ENCODE data around the gene GPC5. TPM values are rescaled to one million over a fixed set of nuclear protein-coding genes. Genes with fewer than 3 reads are reported as not detected.
"Not testable (repeated sequence)": the region's sequence is repeated elsewhere in the genome, so short reads cannot be mapped to it uniquely, and the experiment has no call there.

Gene GPC5
- polyA plus RNA-seq, 2 of the 4 experiments (the other 2 are of a cell fraction) = not detected

GRCh38 chr13:91894316-91894715 lies 495.9 kb downstream of the GPC5 start:
- H3K4me2 ChIP-seq = no peak overlapping the region
- FAIRE-seq (no peak), DNase-seq (ENCODE audit: low read depth in 1 of 2, low spot score in 1 of 2) (no peak), ATAC-seq (no peak)
- TF ChIP-seq BHLHE40 (IDR thresholded peaks at IDR 0.05; ENCODE audit: low read depth, low read length) (no peak), MAX (IDR thresholded peaks at IDR 0.05) (no peak), HOXA7 (CRISPR knock-in tag; IDR thresholded peaks at IDR 0.05) (no peak), ZC3H11A (IDR thresholded peaks at IDR 0.05) (no peak), E2F6 (IDR thresholded peaks at IDR 0.05; ENCODE audit: borderline replicate concordance, low read depth) (no peak), EHF (CRISPR knock-in tag; IDR thresholded peaks at IDR 0.05) (no peak)
- ChIA-PET POLR2A (no interaction called here), CTCF (no interaction called here)
- H3K4me1 ChIP-seq = no peaks in the 10 kb centered on the region
- 2% methylated on average over 2 of the region's 2 CpGs for WGBS (ENCODE audit: missing lambda C conversion rate)
- H3K27ac ChIP-seq = no peak overlapping the region
- no peak overlapping the region for H3K4me3 ChIP-seq
- H3K9me3 ChIP-seq = no peaks in the 10 kb centered on the region

- no peak for ATAC-seq
- H3K9me3 ChIP-seq = no peaks in the 10 kb centered on the region
- H3K4me2 ChIP-seq = no peak overlapping the region
- DNase-seq (ENCODE audit: low read depth in 1 of 2, low spot score in 1 of 2) = no peak
- CTCF ChIA-PET = no interaction called here
- WGBS (ENCODE audit: missing lambda C conversion rate) = 9% methylated on average over 5 of the region's 5 CpGs
- TF ChIP-seq RARB (CRISPR knock-in tag; IDR thresholded peaks at IDR 0.05) (no peak), FOSL2 (IDR thresholded peaks at IDR 0.05) (no peak), FOSL2 (CRISPR knock-in tag; IDR thresholded peaks at IDR 0.05) (no peak), GATA3 (IDR thresholded peaks at IDR 0.05; ENCODE audit: borderline replicate concordance) (no peak), CBX8 (IDR thresholded peaks at IDR 0.05) (no peak), POLR2AphosphoS2 (conservative IDR thresholded peaks at IDR 0.05; ENCODE audit: low read length) (no peak), ELK1 (IDR thresholded peaks at IDR 0.05; ENCODE audit: low read depth, low read length) (no peak)
- no peak for FAIRE-seq
- no peak overlapping the region for H3K27ac ChIP-seq
- POLR2A ChIA-PET = no interaction called here
- no peaks in the 10 kb centered on the region for H3K4me1 ChIP-seq
- H3K4me3 ChIP-seq = no peak overlapping the region
Observed at GRCh38 chr13:91896547-91896946, 498.1 kb downstream of the GPC5 start.

- FAIRE-seq; H3K27ac ChIP-seq; ATAC-seq; DNase-seq (ENCODE audit: low read depth in 1 of 2, low spot score in 1 of 2); H3K4me3 ChIP-seq; H3K9me3 ChIP-seq; POLR2A ChIA-PET; CTCF ChIA-PET; H3K4me2 ChIP-seq; H3K4me1 ChIP-seq: not testable (repeated sequence)
Observed at GRCh38 chr13:91898986-91899385, 500.6 kb downstream of the GPC5 start.

GRCh38 chr13:91902291-91902690 lies 503.9 kb downstream of the GPC5 start:
- Histone ChIP-seq H3K4me2 (no peak overlapping the region), H3K27ac (no peak overlapping the region), H3K4me3 (no peak overlapping the region), H3K4me1 (no peaks in the 10 kb centered on the region), H3K9me3 (no peaks in the 10 kb centered on the region)
- no peak for ATAC-seq
- CTCF ChIA-PET = no interaction called here
- no peak for FAIRE-seq
- POLR2A ChIA-PET = no interaction called here
- DNase-seq (ENCODE audit: low read depth in 1 of 2, low spot score in 1 of 2) = no peak
- no peak for TF ChIP-seq KDM1A (IDR thresholded peaks at IDR 0.05; ENCODE audit: low read depth)
- no peak for TF ChIP-seq EHMT2 (IDR thresholded peaks at IDR 0.05; ENCODE audit: low read depth)
- TF ChIP-seq NR3C1 (IDR thresholded peaks at IDR 0.05) = no peak
- no peak for TF ChIP-seq NPAS2 (CRISPR knock-in tag; IDR thresholded peaks at IDR 0.05; ENCODE audit: borderline replicate concordance)
- TF ChIP-seq JUNB (IDR thresholded peaks at IDR 0.05) = no peak
- TF ChIP-seq FOXS1 (CRISPR knock-in tag; IDR thresholded peaks at IDR 0.05) = no peak
- TF ChIP-seq ZFP36 (IDR thresholded peaks at IDR 0.05; ENCODE audit: borderline replicate concordance, partially characterized antibody) = no peak
- TF ChIP-seq REST (IDR thresholded peaks at IDR 0.05) = no peak
- TF ChIP-seq MAZ (IDR thresholded peaks at IDR 0.05; ENCODE audit: borderline replicate concordance, low read depth, low read length) = no peak
- TF ChIP-seq FOSL2 (IDR thresholded peaks at IDR 0.05) = no peak
- no peak for TF ChIP-seq FOSL2 (CRISPR knock-in tag; IDR thresholded peaks at IDR 0.05)
- no peak for TF ChIP-seq RFX5 (IDR thresholded peaks at IDR 0.05)
- no peak for TF ChIP-seq HOXB5 (CRISPR knock-in tag; IDR thresholded peaks at IDR 0.05)
- TF ChIP-seq CBX8 (IDR thresholded peaks at IDR 0.05) = no peak
- no peak for TF ChIP-seq ZNF302 (CRISPR knock-in tag; IDR thresholded peaks at IDR 0.05)
- no peak for TF ChIP-seq CTCF (IDR thresholded peaks at IDR 0.05)

Data from A549 (cell line).